ENCODE data around the gene TBC1D24.

TBC1D24 gene

GRCh38 chr16:2500430-2500917 is 25.5 kb downstream of the TBC1D24 start:
- DNase-seq, result no peak

- DNase-seq, result peak; percentile 87 to 92 (median 91)
Measured at GRCh38 chr16:2500918-2501750, 26.2 kb downstream of the TBC1D24 start.

GRCh38 chr16:2501946-2502895 is 27.3 kb downstream of the TBC1D24 start:
- no peak for DNase-seq

- DNase-seq, result no peak
Measured at GRCh38 chr16:2505695-2506094, 30.8 kb downstream of the TBC1D24 start.

- peak; percentile 70 to 82 (median 71) for DNase-seq
Measured at GRCh38 chr16:2507052-2507659, 32.2 kb downstream of the TBC1D24 start.

GRCh38 chr16:2507665-2508064 is 32.7 kb downstream of the TBC1D24 start:
- peak; percentile 80 to 84 (median 83) for DNase-seq

GRCh38 chr16:2508722-2509400 is 33.9 kb downstream of the TBC1D24 start:
- no peak for DNase-seq

GRCh38 chr16:2511128-2511800 is 36.3 kb downstream of the TBC1D24 start:
- DNase-seq, result peak; percentile 46 to 76 (median 54)

- DNase-seq, result no peak
Measured at GRCh38 chr16:2511996-2512734, 37.2 kb downstream of the TBC1D24 start.

GRCh38 chr16:2512735-2513404 is 37.9 kb downstream of the TBC1D24 start:
- DNase-seq, result no peak

- peak; percentile 94 to 97 (median 96) for DNase-seq
Measured at GRCh38 chr16:2513405-2514332, 38.7 kb downstream of the TBC1D24 start, which contains the start of gene ATP6V0C. ATP6V0C (plus strand) TSS chr16:2513952; CDS start chr16:2514104, 152 bp downstream.

- DNase-seq, result peak; percentile 31 to 55 (median 48)
Measured at GRCh38 chr16:2514333-2515179, 39.6 kb downstream of the TBC1D24 start.

GRCh38 chr16:2515180-2515851 is 40.4 kb downstream of the TBC1D24 start:
- peak; percentile 38 to 54 (median 51) for DNase-seq

- DNase-seq, result peak; percentile 72 to 77 (median 76)
Measured at GRCh38 chr16:2516391-2517240, 41.7 kb downstream of the TBC1D24 start.

GRCh38 chr16:2517954-2518605 is 43.2 kb downstream of the TBC1D24 start:
- DNase-seq, result no peak
